Measurements from ENCODE around the gene ATP10A. TPM values are rescaled to one million over a fixed set of nuclear protein-coding genes. Genes with fewer than 3 reads are reported as not detected.

Gene ATP10A
- total RNA-seq, 1 donor from 2014 or later: 1.9 TPM

DNA sequence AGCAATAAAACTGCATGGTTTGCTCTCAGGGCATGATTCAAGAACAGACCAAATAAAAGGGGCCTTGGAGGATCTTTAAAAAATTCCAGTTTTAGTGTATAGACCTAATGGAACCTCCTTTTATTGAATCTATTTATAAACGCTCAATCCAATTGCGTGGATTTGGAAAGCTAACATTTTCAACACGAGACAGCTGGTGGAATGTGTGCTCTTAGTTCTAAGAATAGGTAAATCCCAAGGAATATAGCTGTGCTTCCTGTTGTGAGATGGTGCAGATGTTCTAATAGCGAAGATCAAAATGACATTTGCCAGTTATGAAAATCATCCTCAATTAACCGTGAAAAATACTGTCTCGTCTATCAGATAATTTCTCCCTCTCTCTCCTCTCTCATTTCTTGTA lies 192.5 kb downstream of the ATP10A start:
- Mint-ChIP-seq H3K27me3 (peaks cover 14% of the 10 kb centered on the region), H3K27ac (peak overlapping the region; percentile 14), H3K4me3 (peak overlapping the region; percentile 75), H3K4me1 (ENCODE audit: unreplicated experiment) (peaks cover 32% of the 10 kb centered on the region), H3K9me3 (no peaks in the 10 kb centered on the region), H3K36me3 (no peaks in the 10 kb centered on the region)
- TF ChIP-seq, protein P1, sequence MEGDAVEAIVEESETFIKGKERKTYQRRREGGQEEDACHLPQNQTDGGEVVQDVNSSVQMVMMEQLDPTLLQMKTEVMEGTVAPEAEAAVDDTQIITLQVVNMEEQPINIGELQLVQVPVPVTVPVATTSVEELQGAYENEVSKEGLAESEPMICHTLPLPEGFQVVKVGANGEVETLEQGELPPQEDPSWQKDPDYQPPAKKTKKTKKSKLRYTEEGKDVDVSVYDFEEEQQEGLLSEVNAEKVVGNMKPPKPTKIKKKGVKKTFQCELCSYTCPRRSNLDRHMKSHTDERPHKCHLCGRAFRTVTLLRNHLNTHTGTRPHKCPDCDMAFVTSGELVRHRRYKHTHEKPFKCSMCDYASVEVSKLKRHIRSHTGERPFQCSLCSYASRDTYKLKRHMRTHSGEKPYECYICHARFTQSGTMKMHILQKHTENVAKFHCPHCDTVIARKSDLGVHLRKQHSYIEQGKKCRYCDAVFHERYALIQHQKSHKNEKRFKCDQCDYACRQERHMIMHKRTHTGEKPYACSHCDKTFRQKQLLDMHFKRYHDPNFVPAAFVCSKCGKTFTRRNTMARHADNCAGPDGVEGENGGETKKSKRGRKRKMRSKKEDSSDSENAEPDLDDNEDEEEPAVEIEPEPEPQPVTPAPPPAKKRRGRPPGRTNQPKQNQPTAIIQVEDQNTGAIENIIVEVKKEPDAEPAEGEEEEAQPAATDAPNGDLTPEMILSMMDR (conservative IDR thresholded peaks at IDR 0.05): no peak
- no peak for DNase-seq (ENCODE audit: extremely low spot score, unreplicated experiment)

GRCh38 chr15:25670025-25670554 lies 193.0 kb downstream of the ATP10A start:
- H3K27me3 Mint-ChIP-seq: peaks cover 14% of the 10 kb centered on the region
- no peaks in the 10 kb centered on the region for H3K9me3 Mint-ChIP-seq
- H3K27ac Mint-ChIP-seq: peak overlapping the region; percentile 14
- peak overlapping the region; percentile 75 for H3K4me3 Mint-ChIP-seq
- peaks cover 29% of the 10 kb centered on the region for H3K4me1 Mint-ChIP-seq (ENCODE audit: unreplicated experiment)
- no peak for DNase-seq (ENCODE audit: extremely low spot score, unreplicated experiment)
- no peaks in the 10 kb centered on the region for H3K36me3 Mint-ChIP-seq
- TF ChIP-seq, protein P1 (conservative IDR thresholded peaks at IDR 0.05): no peak

DNA sequence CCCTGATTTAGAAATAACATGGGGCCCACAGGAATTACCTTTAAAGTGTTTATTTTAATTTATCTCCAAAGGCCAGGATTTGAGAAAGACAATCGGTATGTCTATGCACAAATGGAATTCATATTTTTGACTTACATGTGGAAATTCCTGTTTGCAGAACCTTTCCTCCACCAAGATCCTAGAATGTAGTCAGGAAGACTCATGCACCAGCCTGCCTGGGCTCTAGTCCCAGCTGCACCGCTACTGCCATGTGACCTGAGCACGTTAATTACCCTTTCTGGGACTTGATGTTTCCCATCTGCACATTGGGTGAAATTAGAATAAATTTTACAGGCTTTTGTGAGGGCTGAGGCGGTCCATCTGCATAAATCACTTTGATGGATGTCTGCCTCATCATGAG lies 194.2 kb downstream of the ATP10A start:
- Mint-ChIP-seq H3K36me3 (no peaks in the 10 kb centered on the region), H3K4me3 (no peak overlapping the region), H3K27ac (no peak overlapping the region), H3K9me3 (no peaks in the 10 kb centered on the region), H3K27me3 (peaks cover 14% of the 10 kb centered on the region), H3K4me1 (ENCODE audit: unreplicated experiment) (peaks cover 27% of the 10 kb centered on the region)
- DNase-seq (ENCODE audit: extremely low spot score, unreplicated experiment): no peak
- TF ChIP-seq, protein P1 (conservative IDR thresholded peaks at IDR 0.05): no peak

- H3K36me3 Mint-ChIP-seq: no peaks in the 10 kb centered on the region
- peaks cover 27% of the 10 kb centered on the region for H3K4me1 Mint-ChIP-seq (ENCODE audit: unreplicated experiment)
- no peaks in the 10 kb centered on the region for H3K9me3 Mint-ChIP-seq
- H3K27ac Mint-ChIP-seq: no peak overlapping the region
- peaks cover 14% of the 10 kb centered on the region for H3K27me3 Mint-ChIP-seq
- DNase-seq (ENCODE audit: extremely low spot score, unreplicated experiment): no peak
- H3K4me3 Mint-ChIP-seq: no peak overlapping the region
- TF ChIP-seq, protein P1 (conservative IDR thresholded peaks at IDR 0.05): no peak
These were observed 194.8 kb downstream of the ATP10A start for GRCh38 chr15:25668236-25668795.

DNA sequence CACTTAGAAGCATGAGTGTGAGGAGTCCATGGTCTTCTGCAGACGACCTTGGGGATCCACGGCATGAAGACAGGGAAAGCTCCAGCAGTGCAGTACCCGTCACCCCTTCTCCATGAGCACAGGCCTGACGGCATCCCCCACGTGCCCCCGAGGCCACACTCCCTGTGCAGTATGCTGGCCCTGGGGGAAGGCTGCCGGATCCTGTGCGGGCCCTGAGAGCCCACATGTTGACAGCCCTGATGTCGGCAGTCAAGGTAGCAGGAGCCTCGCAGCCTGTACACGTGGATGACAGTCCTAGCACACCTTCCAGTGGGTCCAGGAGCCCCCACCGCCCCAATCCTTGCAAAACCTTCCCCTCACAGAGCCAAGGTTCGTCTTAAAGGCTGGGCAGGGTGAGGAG lies 195.3 kb downstream of the ATP10A start:
- Mint-ChIP-seq H3K27ac (no peak overlapping the region), H3K4me3 (no peak overlapping the region), H3K4me1 (ENCODE audit: unreplicated experiment) (peaks cover 27% of the 10 kb centered on the region), H3K36me3 (no peaks in the 10 kb centered on the region), H3K9me3 (no peaks in the 10 kb centered on the region), H3K27me3 (peaks cover 14% of the 10 kb centered on the region)
- no peak for DNase-seq (ENCODE audit: extremely low spot score, unreplicated experiment)
- TF ChIP-seq, protein P1 (conservative IDR thresholded peaks at IDR 0.05): no peak

Data from type B pancreatic cell (in vitro differentiated cells).